Measurements from ENCODE around the gene ECHS1.

The ECHS1 gene

GRCh38 chr10:133361773-133362441, 11.2 kb downstream of the ECHS1 start:
- Histone ChIP-seq H3K36me3 (ENCODE audit: control insufficient read depth, low read depth, low read length) (peaks cover 42% of the 10 kb centered on the region), H3K9ac (ENCODE audit: low read length) (no peak overlapping the region), H3K9me3 (ENCODE audit: control insufficient read depth, low read depth, low read length) (no peaks in the 10 kb centered on the region), H3K4me3 (ENCODE audit: low read length) (no peak overlapping the region), H3K27me3 (ENCODE audit: control insufficient read depth, insufficient read depth, low read length) (peaks cover 9% of the 10 kb centered on the region), H3K4me1 (ENCODE audit: control insufficient read depth, low read depth, low read length) (no peaks in the 10 kb centered on the region), H3K27ac (ENCODE audit: low read length) (no peak overlapping the region)

GRCh38 chr10:133361227-133361626, 11.9 kb downstream of the ECHS1 start:
- no peak overlapping the region for H3K4me3 ChIP-seq (ENCODE audit: low read length)
- H3K27me3 ChIP-seq (ENCODE audit: control insufficient read depth, insufficient read depth, low read length) = peaks cover 9% of the 10 kb centered on the region
- no peak overlapping the region for H3K27ac ChIP-seq (ENCODE audit: low read length)
- H3K4me1 ChIP-seq (ENCODE audit: control insufficient read depth, low read depth, low read length) = no peaks in the 10 kb centered on the region
- H3K36me3 ChIP-seq (ENCODE audit: control insufficient read depth, low read depth, low read length) = peaks cover 35% of the 10 kb centered on the region
- no peaks in the 10 kb centered on the region for H3K9me3 ChIP-seq (ENCODE audit: control insufficient read depth, low read depth, low read length)
- H3K9ac ChIP-seq (ENCODE audit: low read length) = no peak overlapping the region

GRCh38 chr10:133359972-133360610, 13.1 kb downstream of the ECHS1 start:
- Histone ChIP-seq H3K27me3 (ENCODE audit: control insufficient read depth, insufficient read depth, low read length) (peaks cover 9% of the 10 kb centered on the region), H3K9me3 (ENCODE audit: control insufficient read depth, low read depth, low read length) (no peaks in the 10 kb centered on the region), H3K9ac (ENCODE audit: low read length) (no peak overlapping the region), H3K27ac (ENCODE audit: low read length) (no peak overlapping the region), H3K4me1 (ENCODE audit: control insufficient read depth, low read depth, low read length) (no peaks in the 10 kb centered on the region), H3K4me3 (ENCODE audit: low read length) (no peak overlapping the region), H3K36me3 (ENCODE audit: control insufficient read depth, low read depth, low read length) (peaks cover 31% of the 10 kb centered on the region)

- Histone ChIP-seq H3K9me3 (ENCODE audit: control insufficient read depth, low read depth, low read length) (no peaks in the 10 kb centered on the region), H3K27ac (ENCODE audit: low read length) (no peak overlapping the region), H3K4me1 (ENCODE audit: control insufficient read depth, low read depth, low read length) (no peaks in the 10 kb centered on the region), H3K9ac (ENCODE audit: low read length) (no peak overlapping the region), H3K27me3 (ENCODE audit: control insufficient read depth, insufficient read depth, low read length) (peaks cover 9% of the 10 kb centered on the region), H3K36me3 (ENCODE audit: control insufficient read depth, low read depth, low read length) (peaks cover 29% of the 10 kb centered on the region), H3K4me3 (ENCODE audit: low read length) (no peak overlapping the region)
Measured at GRCh38 chr10:133359554-133359971, 13.6 kb downstream of the ECHS1 start.

- Histone ChIP-seq H3K4me3 (ENCODE audit: low read length) (no peak overlapping the region), H3K36me3 (ENCODE audit: control insufficient read depth, low read depth, low read length) (peaks cover 24% of the 10 kb centered on the region), H3K9me3 (ENCODE audit: control insufficient read depth, low read depth, low read length) (no peaks in the 10 kb centered on the region), H3K9ac (ENCODE audit: low read length) (no peak overlapping the region), H3K27me3 (ENCODE audit: control insufficient read depth, insufficient read depth, low read length) (peaks cover 9% of the 10 kb centered on the region), H3K4me1 (ENCODE audit: control insufficient read depth, low read depth, low read length) (no peaks in the 10 kb centered on the region), H3K27ac (ENCODE audit: low read length) (no peak overlapping the region)
Measured at GRCh38 chr10:133358925-133359310, 14.2 kb downstream of the ECHS1 start.

- no peaks in the 10 kb centered on the region for H3K4me1 ChIP-seq (ENCODE audit: control insufficient read depth, low read depth, low read length)
- no peak overlapping the region for H3K9ac ChIP-seq (ENCODE audit: low read length)
- H3K27me3 ChIP-seq (ENCODE audit: control insufficient read depth, insufficient read depth, low read length) = peaks cover 9% of the 10 kb centered on the region
- H3K9me3 ChIP-seq (ENCODE audit: control insufficient read depth, low read depth, low read length) = no peaks in the 10 kb centered on the region
- no peak overlapping the region for H3K4me3 ChIP-seq (ENCODE audit: low read length)
- no peak overlapping the region for H3K27ac ChIP-seq (ENCODE audit: low read length)
- peaks cover 21% of the 10 kb centered on the region for H3K36me3 ChIP-seq (ENCODE audit: control insufficient read depth, low read depth, low read length)
Measured at GRCh38 chr10:133358162-133358924, 14.8 kb downstream of the ECHS1 start.

- peaks cover 12% of the 10 kb centered on the region for H3K36me3 ChIP-seq (ENCODE audit: control insufficient read depth, low read depth, low read length)
- peak within 1 kb of the TSS; percentile 73 for H3K4me3 ChIP-seq (ENCODE audit: low read length)
- H3K9ac ChIP-seq (ENCODE audit: low read length) = peak within 1 kb of the TSS; percentile 59
- no peak within 1 kb of the TSS for H3K27ac ChIP-seq (ENCODE audit: low read length)
- no peaks in the 10 kb centered on the region for H3K4me1 ChIP-seq (ENCODE audit: control insufficient read depth, low read depth, low read length)
- H3K9me3 ChIP-seq (ENCODE audit: control insufficient read depth, low read depth, low read length) = no peaks in the 10 kb centered on the region
- peaks cover 9% of the 10 kb centered on the region for H3K27me3 ChIP-seq (ENCODE audit: control insufficient read depth, insufficient read depth, low read length)
Measured at GRCh38 chr10:133357285-133358161, 15.6 kb downstream of the ECHS1 start, which contains the start of gene FUOM. Gene FUOM (minus strand): TSS chr10:133358019. CDS start chr10:133358007, 12 bp downstream.

GRCh38 chr10:133356549-133357284, 16.4 kb downstream of the ECHS1 start:
- Histone ChIP-seq H3K27ac (ENCODE audit: low read length) (no peak overlapping the region), H3K9me3 (ENCODE audit: control insufficient read depth, low read depth, low read length) (no peaks in the 10 kb centered on the region), H3K4me1 (ENCODE audit: control insufficient read depth, low read depth, low read length) (no peaks in the 10 kb centered on the region), H3K4me3 (ENCODE audit: low read length) (peak overlapping the region; percentile 73), H3K36me3 (ENCODE audit: control insufficient read depth, low read depth, low read length) (peaks cover 5% of the 10 kb centered on the region), H3K27me3 (ENCODE audit: control insufficient read depth, insufficient read depth, low read length) (peaks cover 9% of the 10 kb centered on the region), H3K9ac (ENCODE audit: low read length) (peak overlapping the region; percentile 59)

- peaks cover 9% of the 10 kb centered on the region for H3K27me3 ChIP-seq (ENCODE audit: control insufficient read depth, insufficient read depth, low read length)
- peaks cover 5% of the 10 kb centered on the region for H3K36me3 ChIP-seq (ENCODE audit: control insufficient read depth, low read depth, low read length)
- H3K27ac ChIP-seq (ENCODE audit: low read length) = no peak overlapping the region
- no peaks in the 10 kb centered on the region for H3K4me1 ChIP-seq (ENCODE audit: control insufficient read depth, low read depth, low read length)
- no peak overlapping the region for H3K4me3 ChIP-seq (ENCODE audit: low read length)
- H3K9ac ChIP-seq (ENCODE audit: low read length) = no peak overlapping the region
- H3K9me3 ChIP-seq (ENCODE audit: control insufficient read depth, low read depth, low read length) = no peaks in the 10 kb centered on the region
Measured at GRCh38 chr10:133355991-133356390, 17.2 kb downstream of the ECHS1 start.

- H3K27ac ChIP-seq (ENCODE audit: low read length) = no peak overlapping the region
- no peak overlapping the region for H3K4me3 ChIP-seq (ENCODE audit: low read length)
- peaks cover 8% of the 10 kb centered on the region for H3K27me3 ChIP-seq (ENCODE audit: control insufficient read depth, insufficient read depth, low read length)
- H3K4me1 ChIP-seq (ENCODE audit: control insufficient read depth, low read depth, low read length) = no peaks in the 10 kb centered on the region
- H3K9me3 ChIP-seq (ENCODE audit: control insufficient read depth, low read depth, low read length) = no peaks in the 10 kb centered on the region
- H3K9ac ChIP-seq (ENCODE audit: low read length) = no peak overlapping the region
- peaks cover 5% of the 10 kb centered on the region for H3K36me3 ChIP-seq (ENCODE audit: control insufficient read depth, low read depth, low read length)
Measured at GRCh38 chr10:133355266-133355665, 17.9 kb downstream of the ECHS1 start.

Measured in iPS-18a (cell line).